Activated gamma-delta T cell treated with Interleukin-2 at 50 U/mL for 16 hours (primary cell): ENCODE results near the gene RNF112.

Source experiments
- DNase-seq: peaks from one replicate; pipeline ENCODE4 v3.0.0-alpha.2; 2020

RNF112 gene

DNA sequence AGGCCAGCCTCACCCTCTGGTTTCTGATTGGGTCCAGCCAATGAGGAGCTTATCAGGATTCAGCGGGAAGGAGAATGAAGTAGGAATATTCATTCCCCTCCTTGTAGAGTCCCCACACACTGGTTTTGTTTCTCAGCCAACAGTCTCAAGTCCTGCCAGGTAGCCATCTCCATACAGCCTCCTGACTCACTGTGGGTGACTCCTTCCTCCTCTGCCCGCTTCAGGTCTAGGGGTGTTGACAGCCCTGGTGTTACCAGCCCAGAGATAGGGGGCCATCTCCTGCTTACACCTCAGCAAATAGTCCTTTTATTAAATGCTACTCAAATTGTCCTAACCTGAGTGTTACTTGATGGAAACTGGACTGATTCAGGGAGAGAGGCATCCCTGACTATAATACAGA is 20.1 kb upstream of the RNF112 start:
- no peak for DNase-seq

DNA sequence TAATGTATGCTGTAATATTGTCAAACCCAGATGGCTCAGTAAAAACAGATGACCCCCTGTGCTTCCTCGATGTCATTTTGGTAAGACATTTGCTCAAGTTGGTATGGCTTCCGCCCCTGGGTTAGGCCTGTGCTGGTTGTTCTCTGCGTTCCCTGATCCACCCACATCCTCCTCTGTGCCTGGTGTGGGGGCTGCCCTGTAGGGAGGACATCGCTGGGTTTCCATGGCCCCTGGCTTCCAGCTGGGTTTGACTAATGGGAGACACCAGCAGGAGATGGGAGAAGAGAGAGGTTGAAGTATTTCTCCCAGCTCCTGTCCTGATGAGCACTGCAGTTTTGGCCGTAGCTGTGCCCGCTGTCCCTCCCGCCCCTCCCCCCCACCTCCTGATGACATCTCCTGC is 19.6 kb upstream of the RNF112 start:
- no peak for DNase-seq

DNA sequence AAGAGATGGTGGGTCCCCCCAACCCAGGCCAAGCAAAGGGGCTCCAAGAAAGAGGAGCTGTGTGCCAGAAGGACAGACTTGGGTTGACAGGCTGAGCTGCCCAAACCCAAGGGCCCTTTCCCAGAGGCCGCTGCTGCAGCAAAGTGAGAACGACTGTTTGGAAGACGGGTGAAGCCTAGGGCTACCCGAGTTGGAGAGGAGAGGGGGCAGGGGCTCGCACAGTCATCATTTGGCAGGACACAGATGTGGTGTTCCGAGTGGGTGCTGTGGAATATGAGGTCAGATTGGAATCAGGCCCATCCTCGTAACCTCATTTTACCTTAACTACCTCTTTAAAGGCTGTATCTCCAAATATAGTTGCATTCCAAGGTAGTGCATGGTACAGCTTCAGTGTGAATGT is 18.7 kb upstream of the RNF112 start:
- no peak for DNase-seq

DNA sequence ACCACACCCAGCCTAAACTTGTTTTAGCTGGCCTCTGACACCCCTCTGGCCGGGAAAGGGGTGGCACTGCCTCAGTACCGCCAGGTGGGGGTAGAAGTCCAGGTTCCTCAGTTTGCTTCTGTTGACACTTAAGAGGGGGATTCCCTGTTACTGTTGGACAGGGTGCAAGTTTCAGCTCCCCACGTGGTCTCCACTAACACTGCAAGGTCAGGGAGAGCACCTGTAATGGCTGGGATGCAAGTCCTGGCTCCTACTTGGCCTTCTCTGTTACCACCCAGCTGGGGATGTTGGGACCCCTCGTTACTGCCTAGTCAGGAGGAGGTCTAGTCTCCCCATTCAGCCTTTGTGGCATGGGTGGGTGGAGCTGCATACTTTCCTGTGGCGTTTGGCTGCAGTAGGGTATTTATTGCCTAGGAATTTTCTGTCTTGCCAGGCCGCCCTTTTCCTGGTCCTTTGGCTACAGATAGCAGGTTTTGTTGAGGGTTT is 13.4 kb upstream of the RNF112 start:
- no peak for DNase-seq

DNA sequence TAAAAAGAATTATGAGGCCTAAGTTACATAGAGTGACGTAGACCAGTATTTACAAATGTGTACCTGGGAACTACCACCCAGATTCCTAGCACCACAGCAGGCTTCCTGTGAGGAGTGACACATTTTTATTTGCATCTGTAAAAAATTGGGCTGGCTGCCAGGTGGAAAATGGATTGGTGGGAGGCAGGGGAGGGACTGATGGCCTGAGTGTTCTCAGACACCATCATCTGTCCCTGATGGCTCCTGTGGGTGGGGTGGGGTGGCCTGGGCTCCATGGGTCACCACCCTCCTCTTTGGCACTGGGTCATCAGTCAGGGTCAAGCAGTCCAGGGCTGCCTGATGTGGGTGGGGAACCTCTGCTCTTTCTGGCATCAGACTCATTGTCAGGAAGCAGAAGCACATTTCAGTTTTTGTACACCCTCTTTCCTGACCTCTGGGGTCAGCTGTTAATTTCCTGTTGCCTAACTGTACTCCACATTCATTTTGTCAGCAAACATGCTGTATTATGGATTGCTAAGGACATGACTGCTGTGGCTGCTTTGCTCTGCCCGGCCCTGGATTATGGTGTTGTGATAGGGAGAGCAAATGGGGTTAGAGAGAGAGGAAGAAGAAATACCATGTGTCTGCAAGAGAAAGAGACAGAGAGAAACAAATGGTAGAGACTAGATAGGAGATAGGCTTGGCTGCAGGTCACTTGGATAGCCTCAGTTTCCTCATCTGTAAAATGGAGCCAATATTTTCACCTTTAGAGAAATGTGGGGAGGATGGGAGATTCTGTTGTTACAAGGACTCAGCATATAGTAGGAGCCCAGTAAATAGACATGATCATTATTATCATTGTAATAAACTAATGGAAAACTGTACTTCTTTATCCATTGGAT is 12.5 kb upstream of the RNF112 start:
- DNase-seq: no peak

DNA sequence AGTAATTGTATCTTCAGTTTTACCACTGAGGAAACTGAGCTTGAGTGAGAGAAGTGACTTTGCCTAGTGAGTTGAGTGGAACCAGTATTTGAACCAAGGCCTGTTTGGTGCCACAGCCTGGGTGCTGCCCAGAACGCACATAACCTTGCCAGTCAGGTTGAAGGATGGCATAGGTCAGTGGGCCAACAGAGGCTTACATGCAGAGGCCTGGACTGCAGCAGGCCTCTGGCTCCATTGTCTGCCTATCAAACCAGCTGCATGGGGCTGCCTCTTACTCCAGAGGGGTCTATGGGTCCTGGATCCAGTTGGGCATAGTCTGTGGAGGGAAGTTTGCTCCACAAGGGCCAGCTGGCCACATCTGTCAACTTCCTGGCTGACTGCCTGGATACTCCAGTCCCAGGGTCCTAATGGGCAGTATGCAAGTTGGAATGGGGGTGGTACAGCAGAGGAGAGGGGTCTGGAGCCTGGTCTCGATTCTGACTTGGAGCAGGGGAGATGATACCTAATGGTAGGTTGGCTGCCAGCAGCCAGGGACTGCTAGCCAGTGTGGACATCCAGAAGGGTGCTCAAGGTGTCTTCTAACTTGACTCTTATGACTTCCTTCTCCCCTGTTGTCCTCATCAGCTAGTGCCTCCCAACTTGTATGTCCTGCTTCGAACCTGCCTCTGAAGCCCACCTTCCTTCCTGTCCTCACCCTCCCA is 11.1 kb upstream of the RNF112 start:
- no peak for DNase-seq

DNA sequence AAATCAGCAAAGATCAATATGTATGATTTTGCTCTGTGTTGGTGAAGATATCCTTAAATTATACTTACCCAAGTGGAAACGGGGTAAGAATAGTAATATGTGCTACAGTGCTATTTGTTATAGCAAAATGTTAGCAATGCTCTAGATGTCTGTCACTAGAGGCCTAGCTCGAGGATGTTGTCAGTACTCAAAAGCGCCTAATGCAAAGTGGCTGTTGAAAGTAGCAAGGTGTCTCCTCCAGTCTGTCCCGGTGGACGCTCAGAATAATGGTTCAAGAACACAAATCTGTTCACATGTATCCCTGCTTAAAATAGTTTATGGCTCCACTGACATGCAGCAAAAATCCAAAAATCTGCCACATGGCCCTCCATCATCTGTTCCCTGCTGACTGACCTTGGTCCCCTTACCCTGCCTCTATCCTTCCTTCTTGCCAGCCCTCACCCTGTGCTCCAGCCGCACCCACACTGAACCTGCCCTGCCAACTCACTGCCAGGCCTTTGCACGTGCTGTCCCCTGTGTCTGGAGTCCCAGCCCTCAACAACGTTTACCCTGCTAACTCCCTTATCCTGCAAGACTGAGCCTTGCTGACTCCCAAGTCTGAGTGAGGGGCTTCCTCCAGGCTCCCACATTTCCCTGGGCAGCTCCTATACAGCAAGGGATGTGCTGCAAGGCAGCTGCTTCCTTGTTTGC is 9.6 kb upstream of the RNF112 start:
- no peak for DNase-seq

DNA sequence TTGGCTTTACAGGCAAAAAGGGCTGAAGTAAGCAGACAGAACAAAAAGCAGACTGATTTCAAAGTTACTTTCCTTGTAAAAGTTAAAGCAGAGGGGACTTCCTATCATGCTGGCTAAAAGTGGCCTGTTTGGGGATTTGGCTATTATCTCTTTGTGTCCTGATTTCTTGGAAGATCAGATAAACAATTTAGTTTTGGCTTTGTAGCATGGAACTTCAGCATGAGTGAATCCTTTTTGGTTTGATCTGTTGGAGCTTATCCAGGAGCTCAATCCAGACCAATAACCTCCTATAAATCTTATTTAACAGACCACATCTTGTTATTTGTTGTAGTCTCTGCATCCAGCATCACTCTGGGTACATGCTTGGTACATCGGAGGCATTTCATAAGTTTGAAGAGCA is 8.9 kb upstream of the RNF112 start:
- DNase-seq: no peak

DNA sequence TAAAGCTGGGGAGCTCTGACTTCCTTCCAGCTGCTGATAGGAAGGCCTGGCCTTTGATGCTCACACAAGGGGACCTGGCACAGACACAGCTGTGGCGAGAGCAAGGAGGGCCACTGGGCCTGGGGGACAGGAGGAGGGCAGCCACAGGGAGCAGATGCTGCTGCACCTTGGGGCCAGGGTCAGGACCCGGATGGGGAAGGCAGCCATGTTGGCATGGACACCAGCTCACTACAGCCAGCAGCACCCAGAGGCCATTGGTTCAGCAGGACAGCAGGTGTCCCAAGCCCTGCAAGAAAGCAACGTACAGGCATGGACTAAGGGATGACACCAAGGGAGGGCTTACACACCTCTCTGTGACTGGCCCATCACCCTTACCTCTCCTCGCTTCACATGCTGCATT is 8.0 kb upstream of the RNF112 start:
- no peak for DNase-seq

DNA sequence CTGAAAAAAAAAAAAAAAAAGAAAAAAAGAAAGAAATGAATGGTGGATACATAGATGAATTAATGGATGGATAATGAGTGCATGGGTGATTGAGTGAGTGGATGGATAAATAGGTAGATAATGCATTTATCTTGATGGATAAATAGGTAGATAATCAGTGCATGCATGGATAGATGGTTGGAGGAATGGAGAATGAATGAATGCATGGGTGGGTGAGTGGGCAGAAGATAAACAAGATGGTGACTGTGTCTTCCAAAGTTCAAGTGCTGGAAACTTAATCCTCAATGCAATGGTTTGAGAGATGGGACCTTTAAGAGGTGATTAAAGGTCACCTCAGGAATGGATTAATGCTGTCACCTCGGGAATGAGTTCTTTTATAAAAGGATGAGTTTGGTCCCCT is 6.8 kb upstream of the RNF112 start:
- no peak for DNase-seq

DNA sequence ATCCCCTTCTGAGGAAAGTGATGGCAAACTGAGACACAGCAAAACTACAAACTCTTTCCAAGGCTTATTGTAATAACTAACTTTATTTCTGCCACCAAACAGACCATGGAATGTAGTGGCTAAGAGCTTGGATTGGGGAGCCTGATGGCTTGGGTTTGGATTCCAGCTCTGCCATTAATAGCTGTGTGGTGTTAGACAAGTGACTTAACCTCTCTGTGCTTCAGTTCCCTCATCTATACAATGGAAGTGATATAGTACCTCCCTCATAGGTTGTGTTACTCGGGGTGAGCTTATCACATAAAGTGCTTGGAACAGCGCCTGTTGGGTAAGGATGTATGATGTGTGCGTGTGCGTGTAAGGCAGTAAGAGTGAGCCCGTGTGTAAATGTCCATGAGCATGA is 5.9 kb upstream of the RNF112 start:
- no peak for DNase-seq

DNA sequence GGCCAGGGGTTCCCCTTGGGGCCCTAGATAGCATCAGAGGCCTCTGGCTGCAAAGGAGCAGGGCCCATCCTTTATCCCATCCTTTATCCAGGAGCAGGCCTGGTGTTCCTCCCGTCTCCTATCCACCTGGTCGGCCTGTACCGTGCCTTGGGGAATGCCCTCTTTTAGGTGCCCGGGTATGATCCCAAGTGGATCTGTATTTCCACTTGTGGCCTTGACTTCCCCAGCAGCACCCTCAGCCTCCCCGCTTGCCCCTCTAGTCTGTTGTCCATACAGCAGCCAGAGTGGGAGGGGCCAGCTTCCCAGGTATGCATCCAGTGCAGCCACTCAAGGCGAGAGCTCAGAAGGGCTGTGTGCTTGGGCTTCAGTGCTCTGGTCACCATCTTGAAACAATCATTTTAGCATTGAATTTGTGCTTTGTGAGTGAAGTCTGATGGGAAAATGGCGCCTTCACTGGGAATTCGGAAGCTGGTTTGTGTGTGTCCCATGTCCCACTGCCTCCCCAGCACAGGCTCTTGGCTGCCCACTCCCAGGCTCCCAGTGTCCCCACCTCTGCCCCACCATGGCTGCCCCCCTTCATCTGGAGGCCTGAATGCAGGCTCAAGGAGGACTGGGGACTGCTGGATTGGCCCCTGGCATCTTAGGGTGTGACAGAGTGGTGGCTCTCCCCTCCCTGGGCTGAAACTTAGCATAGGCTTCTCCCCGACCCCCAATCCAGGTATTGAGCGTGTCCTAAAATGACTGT is 3.3 kb upstream of the RNF112 start:
- no peak for DNase-seq

DNA sequence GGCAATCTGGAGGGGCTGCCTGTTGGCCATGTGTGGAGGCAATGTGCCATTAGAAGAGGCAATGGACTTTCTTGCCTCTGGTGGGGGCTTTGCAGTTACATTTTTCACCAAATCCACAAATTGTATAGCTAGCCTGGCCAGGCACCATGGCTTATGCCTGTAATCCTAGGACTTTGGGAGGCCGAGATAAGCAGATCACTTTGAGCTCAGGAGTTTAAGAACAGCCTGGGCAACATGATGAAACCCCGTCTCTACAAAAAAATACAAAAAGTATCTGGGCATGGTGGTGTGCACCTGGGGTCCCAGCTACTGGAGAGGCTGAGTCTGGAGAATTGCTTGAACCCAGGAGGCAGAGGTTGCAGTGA is 2.7 kb upstream of the RNF112 start:
- no peak for DNase-seq

DNA sequence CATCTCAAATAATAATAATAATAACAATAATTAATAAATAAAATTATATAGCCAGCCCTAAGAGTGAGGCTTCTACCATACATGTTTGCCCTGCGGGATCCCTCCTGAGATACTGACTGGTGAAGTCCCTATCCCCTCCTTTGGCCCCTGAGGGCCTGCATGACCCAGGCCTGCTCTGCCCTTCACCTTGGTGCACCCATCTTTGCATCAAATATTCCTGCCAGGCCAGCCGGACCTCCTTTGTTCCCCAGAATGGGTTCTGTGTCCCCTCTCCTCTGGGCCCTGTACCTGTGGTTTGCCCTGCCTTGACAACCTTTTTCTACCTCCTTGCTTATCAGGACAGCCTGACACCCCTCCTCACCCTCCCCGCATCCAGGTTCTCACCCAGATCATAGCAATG is 2.0 kb upstream of the RNF112 start:
- no peak for DNase-seq

DNA sequence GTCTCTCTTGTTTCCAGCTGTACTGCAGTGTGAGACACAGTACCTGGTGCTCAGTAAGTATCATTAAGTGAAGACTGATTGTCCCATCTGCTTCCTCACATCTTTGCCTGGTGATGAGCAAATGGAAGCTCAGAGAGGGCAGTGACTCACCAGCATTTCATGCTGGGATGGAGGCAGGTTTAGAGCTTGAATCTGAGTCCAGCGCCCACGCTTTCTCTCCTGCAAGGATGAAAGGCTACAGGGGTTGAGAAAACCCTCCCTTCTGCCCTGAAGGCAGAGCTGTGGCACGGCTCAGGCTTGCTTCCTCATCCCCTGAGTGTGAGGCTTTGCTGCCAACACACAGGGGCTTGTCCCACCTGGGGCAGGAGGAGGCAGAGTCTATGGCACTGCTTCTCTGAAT is 1.5 kb upstream of the RNF112 start:
- no peak for DNase-seq

DNA sequence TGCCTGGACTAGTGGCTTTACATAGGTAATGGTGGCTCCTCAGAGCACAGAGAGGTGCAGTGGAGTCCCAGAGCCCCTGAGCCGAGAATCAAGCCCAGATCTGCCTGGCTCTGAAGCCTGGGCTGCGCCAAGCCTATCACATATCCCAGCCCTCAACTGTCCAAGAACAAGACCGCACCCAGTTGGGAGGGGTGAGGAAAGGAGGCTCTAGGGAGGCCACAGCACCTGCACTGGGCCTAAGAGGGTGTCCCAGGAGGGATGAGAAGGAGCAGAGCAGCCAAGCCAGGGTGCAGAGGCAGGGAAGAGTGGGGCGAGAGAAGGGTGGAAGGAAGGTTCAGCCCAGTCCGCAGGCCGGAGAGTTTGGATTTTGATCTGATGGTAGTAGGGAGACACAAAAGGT is 941 bp upstream of the RNF112 start:
- DNase-seq: no peak

DNA sequence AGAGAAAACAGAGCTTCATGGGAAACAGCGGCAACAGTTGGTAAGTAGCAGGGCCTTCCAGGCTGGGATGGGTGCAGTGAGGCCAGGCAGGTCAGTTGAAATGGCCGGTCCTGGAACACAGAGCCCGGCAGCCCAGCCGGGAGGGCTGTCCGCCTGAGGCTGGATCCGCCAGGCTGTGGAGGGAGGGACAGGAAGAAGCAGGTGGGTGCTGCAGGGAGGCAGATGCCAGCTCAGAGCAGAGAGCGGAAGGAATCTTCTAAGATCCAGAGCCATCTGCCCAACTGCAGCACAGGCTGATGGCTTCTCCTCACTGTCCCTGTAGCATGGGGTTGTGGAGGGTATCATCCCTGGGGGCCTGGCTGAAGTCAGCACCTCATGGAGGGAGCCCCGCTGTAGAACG is 599 bp downstream of the RNF112 start:
- DNase-seq: no peak

DNA sequence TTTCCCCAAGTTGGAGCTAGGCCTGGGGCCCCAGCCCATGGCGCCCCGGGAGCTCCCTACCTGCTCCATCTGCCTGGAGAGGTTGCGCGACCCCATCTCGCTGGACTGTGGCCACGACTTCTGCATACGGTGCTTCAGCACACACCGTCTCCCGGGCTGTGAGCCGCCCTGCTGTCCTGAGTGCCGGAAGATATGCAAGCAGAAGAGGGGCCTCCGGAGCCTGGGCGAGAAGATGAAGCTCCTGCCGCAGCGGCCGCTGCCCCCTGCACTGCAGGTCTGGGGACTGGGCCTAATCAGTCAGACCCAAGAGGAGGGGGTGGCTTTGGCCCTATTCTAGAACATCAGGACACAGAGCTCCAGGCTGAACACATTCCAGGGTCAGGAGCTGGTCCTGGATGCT is 1.5 kb downstream of the RNF112 start:
- no peak for DNase-seq

DNA sequence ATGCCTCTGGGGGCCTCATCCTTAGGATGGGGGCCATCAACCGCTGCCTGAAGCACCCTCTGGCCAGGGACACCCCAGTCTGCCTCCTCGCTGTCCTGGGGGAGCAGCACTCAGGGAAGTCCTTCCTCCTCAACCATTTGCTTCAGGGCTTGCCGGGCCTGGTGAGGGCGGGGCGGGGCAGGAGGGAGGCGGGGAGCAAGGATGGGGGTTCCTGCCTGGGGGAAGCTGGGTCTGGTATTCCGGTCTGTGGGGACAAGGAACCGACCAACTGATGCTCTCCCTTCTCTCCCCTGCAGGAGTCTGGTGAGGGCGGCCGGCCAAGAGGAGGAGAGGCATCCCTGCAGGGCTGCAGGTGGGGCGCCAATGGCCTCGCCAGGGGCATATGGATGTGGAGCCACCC is 2.0 kb downstream of the RNF112 start:
- DNase-seq: no peak

DNA sequence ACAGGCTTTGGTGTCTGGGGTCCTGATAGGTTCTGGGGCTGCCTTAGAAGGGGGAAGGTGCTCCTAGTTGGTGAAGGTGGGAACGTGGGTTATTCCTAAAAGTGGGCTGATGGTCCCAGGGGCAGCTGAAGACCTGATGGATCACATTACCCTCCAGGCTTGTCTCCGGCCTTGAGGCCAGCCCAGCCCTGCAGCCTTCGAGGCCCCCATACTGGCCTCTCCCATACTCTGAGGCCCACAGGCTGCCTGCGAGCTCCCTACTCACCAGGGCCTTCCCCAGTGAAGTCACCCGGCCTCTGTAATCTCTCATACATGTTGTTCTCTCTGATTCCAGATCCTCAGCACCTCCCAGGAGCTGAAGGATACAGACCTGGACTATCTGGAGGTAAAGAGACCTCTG is 2.7 kb downstream of the RNF112 start:
- no peak for DNase-seq

DNA sequence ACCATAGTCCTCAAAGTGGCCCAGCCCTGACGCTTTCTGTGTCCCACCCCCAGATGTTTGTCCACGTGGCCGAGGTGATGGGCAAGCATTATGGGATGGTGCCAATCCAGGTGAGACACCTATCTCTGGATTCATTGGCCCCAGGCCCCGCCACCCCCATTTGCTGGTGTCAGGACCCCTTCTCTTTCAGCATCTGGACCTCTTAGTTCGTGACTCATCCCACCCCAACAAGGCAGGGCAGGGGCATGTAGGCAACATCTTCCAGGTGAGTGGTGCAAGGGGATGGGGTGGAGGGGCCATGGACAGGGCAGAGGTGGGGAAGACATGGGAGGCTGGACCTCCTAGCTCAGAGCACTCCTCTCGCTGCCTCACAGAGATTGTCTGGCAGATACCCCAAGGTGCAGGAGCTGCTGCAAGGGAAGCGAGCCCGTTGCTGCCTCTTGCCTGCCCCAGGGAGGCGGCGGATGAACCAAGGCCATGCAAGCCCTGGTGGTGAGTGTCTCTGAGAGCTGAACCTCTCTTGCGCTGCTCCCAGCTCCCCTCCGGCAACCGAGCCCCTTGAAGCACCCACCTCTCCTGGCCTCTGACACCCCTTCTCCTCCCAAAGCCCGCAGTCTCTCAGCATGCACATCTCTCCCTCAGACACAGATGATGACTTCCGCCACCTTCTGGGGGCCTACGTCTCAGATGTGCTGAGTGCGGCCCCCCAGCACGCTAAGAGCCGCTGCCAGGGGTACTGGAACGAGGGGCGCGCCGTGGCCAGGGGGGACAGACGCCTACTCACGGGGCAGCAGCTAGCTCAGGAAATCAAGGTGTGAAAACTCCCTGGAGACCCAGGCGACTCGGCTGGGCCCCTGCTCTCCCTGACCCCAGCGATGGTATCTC is 3.6 kb downstream of the RNF112 start:
- no peak for DNase-seq

DNA sequence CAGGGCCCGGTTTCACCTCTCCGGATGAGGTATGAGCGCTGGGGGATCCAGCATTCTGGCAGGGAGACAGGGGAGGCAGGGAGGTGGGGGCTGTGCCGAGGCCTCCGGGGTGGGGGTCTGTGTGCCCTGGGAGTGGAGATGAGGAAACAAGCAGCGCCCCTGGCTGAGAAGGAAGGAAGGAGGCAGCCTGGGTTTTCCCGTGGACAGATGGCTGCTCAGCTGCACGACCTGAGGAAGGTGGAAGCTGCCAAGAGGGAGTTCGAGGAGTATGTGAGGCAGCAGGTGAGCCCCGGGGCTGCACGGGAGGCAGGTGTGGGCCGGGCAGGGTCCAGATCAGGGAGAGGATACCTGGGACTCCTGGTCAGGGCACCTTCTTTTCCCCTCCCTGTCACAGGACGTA is 4.3 kb downstream of the RNF112 start:
- DNase-seq: no peak
